H1 (cell line): Measurements from ENCODE around the gene LPO. TPM values are rescaled to one million over a fixed set of nuclear protein-coding genes. Genes with fewer than 3 reads are reported as not detected.

Source experiments
- CTCF ChIA-PET: fragments of 300-600 bp; sonication (Branson Sonifier 250); formaldehyde crosslinking; loops from one replicate; lab custom pipeline; 2021; ENCODE audit not compliant: partially characterized antibody; lab: Charles Lee
- POLR2A ChIA-PET: fragments of 300-600 bp; sonication (Branson Sonifier 250); formaldehyde crosslinking; loops from one replicate; lab custom pipeline; 2021; ENCODE audit warnings: inconsistent platforms; ENCODE audit not compliant: partially characterized antibody; lab: Charles Lee
- DNase-seq, 2 experiments: peaks; one replicate each; pipeline versions ENCODE4 v3.0.0 to v3.0.0-alpha.2; 2010 to 2022; ENCODE audit warnings: low spot score in 2 of 2, low read depth in 1 of 2, mixed read lengths in 1 of 2
- FAIRE-seq: peaks from 2 replicates; lab custom pipeline; 2011; peaks lifted over from hg19 to GRCh38; lab: Jason Lieb, UNC
- H2AFZ ChIP-seq: 2 replicates; pipeline ENCODE4 v1.8.1; 2012; ENCODE audit warnings: low read length, inconsistent platforms
- H2AK5ac ChIP-seq: 2 replicates; pipeline ENCODE4 v1.6.1; 2013; ENCODE audit warnings: low read depth, low read length
- H2BK120ac ChIP-seq: replicated peaks from 2 replicates; pipeline ENCODE3; 2013; ENCODE audit warnings: low read depth, low read length, inconsistent platforms
- H2BK12ac ChIP-seq: 2 replicates; pipeline ENCODE4 v1.6.1; 2013; ENCODE audit warnings: low read depth, low read length
- H2BK15ac ChIP-seq: 2 replicates; pipeline ENCODE4 v1.6.1; 2013; ENCODE audit warnings: low read length
- H2BK20ac ChIP-seq: 2 replicates; pipeline ENCODE4 v1.6.1; 2013; ENCODE audit warnings: low read length
- H2BK5ac ChIP-seq: 2 replicates; pipeline ENCODE4 v1.6.1; 2013; ENCODE audit warnings: low read depth, low read length
- H3K14ac ChIP-seq: 2 replicates; pipeline ENCODE4 v1.6.1; 2013; ENCODE audit warnings: inconsistent platforms; ENCODE audit not compliant: insufficient read length
- H3K18ac ChIP-seq: 2 replicates; pipeline ENCODE4 v1.6.1; 2013; ENCODE audit warnings: low read length; ENCODE audit errors: extremely low read depth
- H3K23ac ChIP-seq: 2 replicates; pipeline ENCODE4 v1.6.1; 2013; ENCODE audit warnings: inconsistent platforms; ENCODE audit not compliant: insufficient read length
- H3K23me2 ChIP-seq: 2 replicates; pipeline ENCODE4 v1.6.1; 2013; ENCODE audit warnings: low read depth, low read length
- H3K27ac ChIP-seq: 2 replicates; pipeline ENCODE4 v1.6.1; 2011; ENCODE audit warnings: low read depth, low read length, inconsistent platforms
- H3K27me3 ChIP-seq, 4 experiments: replicated peaks in 1 of 4; 1 replicate in 1 of 4; 2 replicates in 3 of 4; pipeline versions ENCODE4 v1.6.1 to v1.8.1; 2011 to 2013; ENCODE audit warnings: low read length in 3 of 4, mild to moderate bottlenecking in 3 of 4, inconsistent platforms in 2 of 4, mixed read lengths in 2 of 4, moderate library complexity in 1 of 4; ENCODE audit not compliant: control insufficient read depth in 3 of 4, insufficient read depth in 3 of 4; ENCODE audit errors: extremely low read depth in 1 of 4
- H3K36me3 ChIP-seq, 4 experiments: 2 replicates each; pipeline versions ENCODE4 v1.6.1 to v1.8.1; 2011 to 2013; ENCODE audit warnings: mild to moderate bottlenecking in 4 of 4, low read length in 3 of 4, moderate library complexity in 2 of 4, control low read depth in 1 of 4, inconsistent platforms in 1 of 4; ENCODE audit not compliant: insufficient read depth in 4 of 4, control insufficient read depth in 2 of 4
- H3K4ac ChIP-seq: replicated peaks from 2 replicates; pipeline ENCODE3; 2013; ENCODE audit warnings: low read length, low read depth, mixed read lengths, inconsistent platforms; ENCODE audit not compliant: insufficient read length
- H3K4me1 ChIP-seq, 4 experiments: replicated peaks in 1 of 4; 1 replicate in 1 of 4; 2 replicates in 3 of 4; pipeline versions ENCODE4 v1.6.1 to v1.8.1; 2011 to 2013; ENCODE audit warnings: low read length in 3 of 4, inconsistent platforms in 2 of 4, mixed read lengths in 1 of 4; ENCODE audit not compliant: insufficient read depth in 4 of 4, control insufficient read depth in 3 of 4
- H3K4me2 ChIP-seq, 2 experiments: 2 replicates each; pipeline versions ENCODE4 v1.6.1 to v1.8.1; 2011 to 2013; ENCODE audit warnings: low read depth in 2 of 2, low read length in 2 of 2, control low read depth in 1 of 2, inconsistent platforms in 1 of 2, mild to moderate bottlenecking in 1 of 2; ENCODE audit not compliant: insufficient read depth in 1 of 2
- H3K4me3 ChIP-seq, 4 experiments: fragments of 200-600, 300-600 bp in 1 of 4; sonication (generic), shearing (Covaris generic), sonication (Bioruptor Twin) in 1 of 4; 2 replicates each; pipeline versions ENCODE4 v1.5.1 to v1.8.1; 2011 to 2016; ENCODE audit warnings: low read length in 4 of 4, low read depth in 3 of 4, control low read depth in 2 of 4, inconsistent platforms in 2 of 4, mild to moderate bottlenecking in 2 of 4, mixed read lengths in 1 of 4, moderate library complexity in 1 of 4; ENCODE audit not compliant: insufficient read depth in 2 of 4; ENCODE audit errors: extremely low read depth in 1 of 4
- H3K56ac ChIP-seq: replicated peaks from 2 replicates; pipeline ENCODE3; 2013; ENCODE audit warnings: low read depth, mild to moderate bottlenecking, mixed read lengths, low read length, inconsistent platforms; ENCODE audit not compliant: insufficient read length
- H3K79me1 ChIP-seq: 2 replicates; pipeline ENCODE4 v1.6.1; 2013; ENCODE audit warnings: low read depth, low read length, control low read depth
- H3K79me2 ChIP-seq, 2 experiments: 2 replicates each; pipeline versions ENCODE4 v1.6.1 to v1.8.1; 2012 to 2013; ENCODE audit warnings: low read length in 2 of 2, mild to moderate bottlenecking in 2 of 2, inconsistent platforms in 1 of 2; ENCODE audit not compliant: insufficient read depth in 2 of 2, control insufficient read depth in 1 of 2
- H3K9ac ChIP-seq, 4 experiments: replicated peaks in 1 of 4; 1 replicate in 1 of 4; 2 replicates in 3 of 4; pipeline versions ENCODE4 v1.6.1 to v1.8.1; 2011 to 2013; ENCODE audit warnings: low read depth in 3 of 4, low read length in 3 of 4, control low read depth in 2 of 4, mild to moderate bottlenecking in 2 of 4, moderate library complexity in 2 of 4, inconsistent platforms in 1 of 4; ENCODE audit errors: extremely low read depth in 1 of 4
- H3K9me3 ChIP-seq, 2 experiments: 2 replicates each; pipeline versions ENCODE4 v1.6.1 to v1.8.1; 2012 to 2013; ENCODE audit warnings: mild to moderate bottlenecking in 2 of 2, moderate library complexity in 2 of 2, control low read depth in 1 of 2, inconsistent platforms in 1 of 2, low read depth in 1 of 2, low read length in 1 of 2, mixed read lengths in 1 of 2; ENCODE audit not compliant: insufficient read depth in 2 of 2
- H4K20me1 ChIP-seq, 2 experiments: replicated peaks in 1 of 2; 2 replicates each; pipeline versions ENCODE3 to v1.8.1; 2011 to 2013; ENCODE audit warnings: inconsistent platforms in 2 of 2, low read length in 2 of 2, mild to moderate bottlenecking in 1 of 2; ENCODE audit not compliant: insufficient read depth in 2 of 2, control insufficient read depth in 1 of 2
- H4K5ac ChIP-seq: 2 replicates; pipeline ENCODE4 v1.6.1; 2013; ENCODE audit warnings: low read length, low read depth, mixed read lengths, inconsistent platforms; ENCODE audit not compliant: insufficient read length
- H4K8ac ChIP-seq: 2 replicates; pipeline ENCODE4 v1.8.0; 2013; ENCODE audit warnings: mild to moderate bottlenecking, moderate library complexity, low read length, inconsistent platforms; ENCODE audit not compliant: insufficient read depth; ENCODE audit errors: extremely low read depth
- H4K91ac ChIP-seq: replicated peaks from 2 replicates; pipeline ENCODE3; 2013; ENCODE audit warnings: low read length, mixed read lengths, inconsistent platforms; ENCODE audit not compliant: insufficient read length
- CTCF ChIP-seq, 3 experiments: IDR thresholded peaks; 1 replicate in 2 of 3; 2 replicates in 1 of 3; pipeline versions ENCODE4 v1.5.1 to v1.6.1; 2011; ENCODE audit warnings: low read length in 3 of 3, mild to moderate bottlenecking in 3 of 3, inconsistent platforms in 2 of 3, low read depth in 1 of 3, moderate library complexity in 1 of 3; ENCODE audit not compliant: insufficient read depth in 1 of 3; ENCODE audit errors: control extremely low read depth in 1 of 3
- KDM1A ChIP-seq: fragments of 200-600, 300-600 bp; sonication (generic); IDR thresholded peaks from 2 replicates; pipeline ENCODE4 v1.7.1; 2016; ENCODE audit warnings: mild to moderate bottlenecking, low read length, borderline replicate concordance
- RAD21 ChIP-seq, 2 experiments: IDR thresholded peaks in 1 of 2; conservative IDR thresholded peaks in 1 of 2; 2 replicates each; pipeline ENCODE4 v1.6.1; 2011; ENCODE audit warnings: low read depth in 2 of 2, low read length in 2 of 2, improper control_type of control experiment in 1 of 2, inconsistent platforms in 1 of 2, mild to moderate bottlenecking in 1 of 2, moderate library complexity in 1 of 2
- YY1 ChIP-seq: IDR thresholded peaks from 2 replicates; pipeline ENCODE4 v1.6.1; 2011; ENCODE audit warnings: low read depth, mild to moderate bottlenecking, low read length
- WGBS, 2 experiments: shearing (Covaris generic) in 1 of 2; methylation state at CpG; one replicate each; pipeline versions ENCODE4 v1.1.6 to v1.1.7; 2013 to 2015; ENCODE audit warnings: low lambda C conversion rate in 2 of 2, mixed read lengths in 2 of 2, inconsistent platforms in 1 of 2, low coverage in 1 of 2, missing lambda C conversion rate in 1 of 2; ENCODE audit not compliant: insufficient replicate concordance in 2 of 2, insufficient coverage in 1 of 2, insufficient read length in 1 of 2; ENCODE audit errors: extremely low coverage in 1 of 2, missing lambda C conversion rate in 1 of 2; 5-methylcytosine and 5-hydroxymethylcytosine counted together
- polyA plus RNA-seq, 7 experiments: library from polyadenylated mRNA; depleted of rRNA in 3 of 7; stranded (reverse) in 5 of 7; unstranded in 2 of 7; fragments of >200 nt in 5 of 7; fragments of 200-250 nt in 2 of 7; gene quantifications; 1 replicate in 5 of 7; 2 replicates in 1 of 7; 4 replicates in 1 of 7; pipeline versions ENCODE4 v1.2.1 to v1.2.3, GENCODE V29; 2011 to 2013; ENCODE audit warnings: missing spikeins in 2 of 7, mixed read lengths in 2 of 7
- total RNA-seq: library from RNA; stranded (reverse); fragmentation: NEBNext Ultra II Directional; extraction: Animal tissue kit (Norgen Biotek cat#: 25700); gene quantifications from 2 replicates; pipeline ENCODE4 v1.2.1, GENCODE V29; 2021

The LPO gene
- total and polyA plus RNA-seq, 2 of the 8 experiments (the other 6 are each of a cell fraction or from before 2014, with no cell fraction given): 0.38 to 0.52 TPM

DNA sequence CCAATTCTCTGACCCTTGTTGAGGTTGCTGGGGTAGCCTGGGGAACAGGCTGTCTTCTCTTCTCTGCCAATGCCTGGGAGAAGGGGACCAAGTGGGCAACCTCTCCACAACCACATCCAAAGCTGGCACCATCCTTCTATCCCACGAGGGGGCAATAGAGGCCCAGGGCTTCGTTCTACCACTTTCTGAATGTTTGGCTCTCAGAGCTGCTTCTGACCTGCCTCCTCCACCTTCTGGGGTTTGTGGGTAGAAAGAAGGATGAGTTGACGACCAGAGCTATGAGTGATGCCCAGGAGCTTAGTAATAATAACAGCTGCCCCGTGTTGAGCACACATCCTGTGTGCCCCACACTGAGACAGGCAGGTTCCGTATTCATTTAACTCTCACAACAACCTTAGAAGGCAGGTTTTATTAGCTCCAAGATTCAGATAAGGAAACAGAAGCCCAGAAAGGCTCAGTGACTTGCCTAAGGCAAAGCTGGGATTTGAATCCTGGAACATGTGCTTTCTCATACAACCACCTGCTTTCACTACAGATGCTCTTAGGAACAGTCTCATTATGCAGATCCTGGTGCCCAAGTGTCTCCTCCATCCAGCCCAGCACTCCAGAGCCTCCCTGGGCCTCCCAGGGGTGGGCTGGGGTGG, 79.2 kb downstream of the LPO start:
- H3K56ac ChIP-seq: no peak overlapping the region
- no peak overlapping the region for H3K23ac ChIP-seq
- no peaks in the 10 kb centered on the region for H4K20me1 ChIP-seq
- no peak overlapping the region for H3K9ac ChIP-seq
- H4K5ac ChIP-seq: no peak overlapping the region
- H3K27me3 ChIP-seq: no peaks in the 10 kb centered on the region; a peak in 2 of 7 replicates
- H2AK5ac ChIP-seq: no peak overlapping the region
- H2BK120ac ChIP-seq: no peak overlapping the region
- no peak overlapping the region for H3K4me2 ChIP-seq
- no peaks in the 10 kb centered on the region; the same call in 1 of the 2 replicates for H3K23me2 ChIP-seq
- 51% methylated on average over 5 of the region's 5 CpGs; no CpG with 5 or more reads in 1 of the 2 experiments for WGBS, 2 experiments
- no peak overlapping the region for H3K4me3 ChIP-seq
- no peaks in the 10 kb centered on the region for H3K79me1 ChIP-seq
- no peak overlapping the region for H3K4ac ChIP-seq
- no peaks in the 10 kb centered on the region for H3K36me3 ChIP-seq
- H2BK20ac ChIP-seq: no peak overlapping the region
- H4K91ac ChIP-seq: no peak overlapping the region
- H3K4me1 ChIP-seq: no peaks in the 10 kb centered on the region; a peak in 1 of 7 replicates
- DNase-seq (peak in 1 of 2 experiments; percentile 62), FAIRE-seq (peak; percentile 75)
- TF ChIP-seq KDM1A (no peak), YY1 (0 out of 2 replicates have a peak, but pooled peaks have one; percentile 12), CTCF (IDR thresholded peaks at IDR 0.05; ENCODE audit: control extremely low read depth in 1 of 3, insufficient read depth in 1 of 3, low read depth in 1 of 3, low read length in 3 of 3) (peak; percentile 71 to 87 (median 83)), RAD21 (IDR thresholded peaks at IDR 0.05 in 1 of 2, conservative IDR thresholded peaks at IDR 0.05 in 1 of 2; ENCODE audit: low read depth in 2 of 2, low read length in 2 of 2) (peak; percentile 94)
- H2BK12ac ChIP-seq: no peak overlapping the region
- no peak overlapping the region for H2BK15ac ChIP-seq
- H2AFZ ChIP-seq: no peak overlapping the region
- POLR2A ChIA-PET: interaction anchor here (0.6 to 2.9 kb wide), 16 partner anchors 8 to 341 kb away, joined by 3 to 11 read pairs (median 4); partner anchors contain the start of gene SUPT4H1
- no peaks in the 10 kb centered on the region for H3K79me2 ChIP-seq
- H2BK5ac ChIP-seq: no peak overlapping the region
- H3K14ac ChIP-seq: no peak overlapping the region
- CTCF ChIA-PET: interaction anchor here (0.6 to 21.9 kb wide), 40 partner anchors 9 to 171 kb away, joined by 3 to 384 read pairs (median 5); partner anchors contain the start of genes HSF5, MPO, RNF43 and SUPT4H1
- no peak overlapping the region for H3K18ac ChIP-seq
- H3K27ac ChIP-seq: no peak overlapping the region
- no peaks in the 10 kb centered on the region for H3K9me3 ChIP-seq
- no peak overlapping the region for H4K8ac ChIP-seq
